GM18867 (cell line): ENCODE measurements around the gene PHOX2B.

Experiments
- ATAC-seq: cut with Tn5 transposase; IDR thresholded peaks from one replicate; pipeline ENCODE4 v1.9.1; 2021; ENCODE audit warnings: mild to moderate bottlenecking, moderate library complexity; ENCODE audit not compliant: unreplicated experiment

PHOX2B gene

GRCh38 chr4:41748571-41749475, at the start of gene PHOX2B:
TSS of gene PHOX2B (minus strand) at chr4:41748725. CDS start at chr4:41748610, 115 bp downstream.
- no peak for ATAC-seq

- ATAC-seq = no peak
Observed at GRCh38 chr4:41797260-41797659, 48.7 kb upstream of the PHOX2B start.

GRCh38 chr4:41796545-41797210, 48.2 kb upstream of the PHOX2B start:
- ATAC-seq = no peak

GRCh38 chr4:41795796-41796385, 47.4 kb upstream of the PHOX2B start:
- no peak for ATAC-seq

GRCh38 chr4:41792166-41792565, 43.6 kb upstream of the PHOX2B start:
- no peak for ATAC-seq

- ATAC-seq = no peak
Observed at GRCh38 chr4:41791557-41791956, 43.0 kb upstream of the PHOX2B start.

- ATAC-seq = no peak
Observed at GRCh38 chr4:41787931-41788330, 39.4 kb upstream of the PHOX2B start.

GRCh38 chr4:41785665-41786064, 37.1 kb upstream of the PHOX2B start:
- ATAC-seq = no peak

GRCh38 chr4:41784191-41784979, 35.9 kb upstream of the PHOX2B start:
- ATAC-seq = no peak

- ATAC-seq = no peak
Observed at GRCh38 chr4:41776466-41776865, 27.9 kb upstream of the PHOX2B start.

- ATAC-seq = no peak
Observed at GRCh38 chr4:41763729-41764128, 15.2 kb upstream of the PHOX2B start.

GRCh38 chr4:41758884-41759283, 10.4 kb upstream of the PHOX2B start:
- ATAC-seq = no peak

GRCh38 chr4:41757521-41758156, 9.1 kb upstream of the PHOX2B start:
- no peak for ATAC-seq

- ATAC-seq = no peak
Observed at GRCh38 chr4:41753942-41754341, 5.4 kb upstream of the PHOX2B start.

GRCh38 chr4:41752081-41752836, 3.7 kb upstream of the PHOX2B start:
- ATAC-seq = no peak

GRCh38 chr4:41751449-41752061, 3.0 kb upstream of the PHOX2B start:
- no peak for ATAC-seq

GRCh38 chr4:41750626-41751448, 2.3 kb upstream of the PHOX2B start:
- ATAC-seq = no peak

- no peak for ATAC-seq
Observed at GRCh38 chr4:41750121-41750625, 1.6 kb upstream of the PHOX2B start.
